Stomach (tissue), 4 donors: ENCODE measurements around the gene RBL2.

ENCODE experiments used
- CTCF ChIP-seq, 7 experiments: fragments of 450-650 bp in 4 of 7; fragments of 200-600 bp in 3 of 7; sonication (generic) in 3 of 7; IDR thresholded peaks; one replicate each; pipeline ENCODE4 v1.5.1; 2016 to 2019; ENCODE audit warnings: antibody characterized with exemption in 7 of 7, control low read depth in 2 of 7, mild to moderate bottlenecking in 1 of 7
- EP300 ChIP-seq: sonication (generic); formaldehyde crosslinking; IDR thresholded peaks from one replicate; pipeline ENCODE4 v1.6.1; 2017; ENCODE audit warnings: antibody characterized with exemption
- POLR2A ChIP-seq, 4 donors: fragments of 450-650 bp; IDR thresholded peaks; one replicate each; pipeline ENCODE4 v1.6.1; 2016; ENCODE audit warnings: antibody characterized with exemption in 4 of 4, control low read depth in 2 of 4, mild to moderate bottlenecking in 1 of 4, moderate library complexity in 1 of 4
- POLR2AphosphoS5 ChIP-seq, 3 donors: sonication (generic); formaldehyde crosslinking; IDR thresholded peaks; one replicate each; pipeline ENCODE4 v1.6.1; 2016; ENCODE audit warnings: antibody characterized with exemption in 3 of 3

GRCh38 chr16:53412549-53412948 lies 21.7 kb upstream of the RBL2 start:
- TF ChIP-seq CTCF (IDR thresholded peaks at IDR 0.05) (no peak), EP300 (no peak), POLR2A (IDR thresholded peaks at IDR 0.05) (no peak), POLR2AphosphoS5 (IDR thresholded peaks at IDR 0.05) (no peak)
